DMS 273 (cell line): ENCODE data around the gene PLA2G6.
"Not testable (repeated sequence)": the region's sequence is repeated elsewhere in the genome, so short reads cannot be mapped to it uniquely, and the experiment has no call there.

ENCODE experiments used
- DNase-seq: peaks from one replicate; lab custom pipeline; 2025; ENCODE audit not compliant: unreplicated experiment; lab: John Stamatoyannopoulos, UW

PLA2G6 gene

GRCh38 chr22:38135133-38135706 lies 46.4 kb downstream of the PLA2G6 start:
- DNase-seq = no peak

GRCh38 chr22:38133331-38133730 lies 48.3 kb downstream of the PLA2G6 start:
- no peak for DNase-seq

DNA sequence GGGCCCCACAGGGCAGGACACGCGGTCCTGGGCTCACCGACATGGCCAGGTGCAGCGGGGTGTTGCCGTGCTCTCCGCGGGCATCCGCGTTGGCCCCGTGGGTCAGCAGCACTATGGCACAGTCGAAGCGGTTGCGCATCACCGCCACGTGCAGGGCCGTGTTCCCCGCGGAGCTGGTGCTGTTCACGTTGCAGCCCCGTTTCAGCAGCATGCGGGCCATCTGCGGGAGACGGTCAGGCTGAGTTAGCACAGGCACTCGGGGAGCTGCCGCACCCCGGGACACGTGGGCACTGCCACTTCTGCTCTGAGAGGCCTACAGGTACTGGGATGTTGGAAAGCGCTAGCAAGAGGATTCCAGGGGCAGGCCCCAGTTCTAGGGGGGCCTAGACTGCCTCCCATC lies 48.8 kb downstream of the PLA2G6 start:
- DNase-seq = no peak

- DNase-seq = no peak
Observed at GRCh38 chr22:38132136-38132535, 49.5 kb downstream of the PLA2G6 start.

GRCh38 chr22:38131399-38131798 lies 50.2 kb downstream of the PLA2G6 start:
- no peak for DNase-seq

DNA sequence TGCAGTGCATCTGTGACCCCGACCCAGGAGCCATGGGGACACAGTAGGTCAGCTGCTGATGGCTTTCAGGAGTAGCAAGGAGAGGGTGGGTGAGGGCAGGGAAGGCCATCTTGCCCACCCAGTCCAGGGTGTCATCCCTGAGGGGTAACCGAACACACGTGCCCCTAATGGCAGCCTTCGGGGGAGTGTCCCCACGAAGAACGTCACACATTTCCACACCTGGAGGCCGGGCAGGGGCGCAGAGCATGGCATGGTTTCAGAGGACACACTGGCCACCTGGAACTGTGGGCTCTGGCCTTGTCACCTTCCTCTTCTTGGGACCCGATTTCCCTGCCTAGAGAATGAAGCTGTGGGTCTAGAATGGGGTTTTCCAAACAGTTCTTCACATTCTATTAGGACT lies 51.8 kb downstream of the PLA2G6 start:
- no peak for DNase-seq

DNA sequence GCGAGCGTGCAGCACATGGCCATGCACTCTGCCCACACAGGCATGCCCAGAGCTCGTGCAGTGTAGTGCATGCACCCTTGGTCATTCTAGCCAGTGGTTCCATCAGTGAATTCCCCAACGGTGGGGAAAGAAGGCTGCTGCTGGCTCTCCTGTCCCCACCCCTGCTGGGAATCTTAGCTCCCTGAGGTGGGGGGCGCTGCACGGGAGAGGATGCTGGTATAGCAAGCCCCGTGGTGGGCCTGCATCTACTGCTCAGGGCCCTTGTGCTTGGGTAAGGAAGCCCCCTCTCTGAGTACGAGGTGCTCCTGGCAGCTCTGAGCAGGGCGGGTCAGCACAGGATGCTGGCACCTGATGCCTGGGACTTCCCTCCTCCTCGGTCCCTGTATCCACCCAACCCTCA lies 52.6 kb downstream of the PLA2G6 start:
- DNase-seq = no peak

DNA sequence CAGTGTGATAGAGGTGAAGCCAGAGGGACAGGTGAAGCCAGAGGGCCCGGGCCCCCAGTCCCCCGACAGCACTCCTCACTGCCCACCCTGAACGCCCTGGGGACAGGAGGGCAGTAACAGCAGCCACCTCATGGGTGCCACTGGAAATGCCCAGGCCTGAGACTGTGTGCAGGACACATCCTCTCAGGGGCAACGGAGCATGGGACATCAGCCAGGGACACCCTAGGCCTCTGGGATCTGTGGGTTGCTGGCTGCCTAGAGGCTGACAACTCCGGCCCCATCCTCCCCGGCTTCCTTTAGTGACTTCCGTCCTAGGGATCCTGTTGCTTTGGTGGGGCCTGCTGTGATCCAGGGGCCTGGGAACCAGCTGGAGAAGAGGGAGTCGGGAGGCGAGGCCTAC lies 53.8 kb downstream of the PLA2G6 start:
- DNase-seq = no peak

- no peak for DNase-seq
Observed at GRCh38 chr22:38126928-38127668, 54.5 kb downstream of the PLA2G6 start.

DNA sequence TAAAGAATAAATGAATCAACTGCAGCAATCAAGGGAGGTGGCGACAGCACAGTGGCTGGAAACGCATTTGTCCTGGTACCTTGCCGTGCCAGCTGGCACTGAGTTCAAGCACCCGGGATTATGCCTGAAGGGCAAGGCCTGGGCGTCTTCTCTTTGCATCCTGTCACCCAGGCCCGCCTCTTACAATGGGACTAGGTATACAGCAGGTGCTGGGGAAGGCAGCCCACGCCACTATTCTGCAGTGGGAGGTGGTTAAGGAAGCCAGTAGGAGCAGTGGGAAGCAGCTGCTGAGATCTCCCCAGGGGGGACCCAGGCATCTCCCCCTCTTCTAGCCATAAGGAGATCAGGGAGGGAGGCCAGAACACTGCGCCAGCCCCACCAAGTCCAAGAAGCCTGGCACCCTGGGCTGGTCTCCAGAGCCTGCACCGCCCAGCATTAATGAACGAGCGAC lies 55.9 kb downstream of the PLA2G6 start:
- no peak for DNase-seq

DNA sequence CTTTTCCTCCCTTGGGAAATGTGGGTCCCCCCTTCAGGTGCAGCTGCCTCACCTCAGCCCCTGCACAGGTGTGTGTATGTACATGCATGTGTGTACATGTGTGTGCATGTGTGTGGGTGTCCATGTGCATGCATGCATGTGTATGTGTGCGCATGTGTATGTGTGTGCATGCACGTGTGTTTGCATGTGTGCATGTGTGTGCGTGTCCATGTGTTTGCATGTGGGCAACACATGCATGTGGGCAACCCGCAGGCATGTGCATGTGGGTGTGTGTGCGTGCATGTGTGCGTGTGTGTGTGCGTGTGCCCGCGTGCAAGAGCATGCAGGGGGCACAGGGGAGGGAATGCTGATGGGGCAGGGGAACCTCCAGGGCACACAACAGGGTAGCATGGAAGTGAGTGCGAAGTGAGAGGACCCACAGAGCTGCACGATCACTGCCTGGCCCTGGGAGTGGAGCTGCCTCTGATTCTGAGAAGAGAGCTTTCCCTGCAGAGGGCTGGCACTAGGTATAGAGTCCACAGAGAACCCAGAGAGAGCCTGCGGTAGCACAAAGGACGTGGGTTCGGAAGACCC lies 56.5 kb downstream of the PLA2G6 start:
- DNase-seq = no peak

GRCh38 chr22:38124236-38124974 lies 57.2 kb downstream of the PLA2G6 start:
- no peak for DNase-seq

- no peak for DNase-seq
Observed at GRCh38 chr22:38122616-38123015, 59.0 kb downstream of the PLA2G6 start.

DNA sequence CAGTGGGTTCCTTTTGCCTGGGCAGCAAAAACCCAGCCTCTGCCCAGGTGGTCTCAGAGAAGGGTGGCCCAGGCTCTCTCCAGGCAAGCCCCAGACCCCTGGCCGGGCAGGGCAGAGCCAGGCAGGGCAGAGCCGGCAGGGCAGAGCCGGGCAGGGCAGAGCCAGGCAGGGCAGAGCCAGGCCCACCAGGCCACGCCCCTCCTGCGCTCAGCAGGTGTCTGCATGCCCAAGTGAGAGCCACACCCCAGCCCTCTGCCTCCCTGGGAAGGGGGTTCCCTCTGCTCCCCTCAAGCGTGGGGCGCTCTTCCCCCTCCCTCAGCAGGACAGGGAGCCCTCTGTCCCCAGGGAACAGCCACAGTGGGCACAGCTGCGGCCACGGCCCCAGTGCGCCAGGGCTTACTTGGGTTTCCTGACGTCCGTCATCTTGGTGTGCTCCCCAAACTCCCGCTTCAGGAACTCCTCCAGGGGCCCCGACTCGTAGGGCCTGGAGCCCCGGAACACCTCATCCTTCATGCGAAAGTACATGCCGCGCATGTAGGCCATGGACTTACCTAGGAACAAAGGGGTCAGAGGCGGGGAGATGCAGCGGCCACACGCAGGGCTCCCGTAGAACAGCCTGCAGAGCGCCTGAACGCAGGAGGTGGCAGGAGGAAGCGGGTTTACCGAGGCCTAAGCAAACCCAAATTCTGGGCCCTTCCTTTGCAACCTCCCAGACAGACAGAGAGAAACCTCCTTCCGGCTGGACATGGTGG lies 61.1 kb downstream of the PLA2G6 start:
- no peak for DNase-seq

DNA sequence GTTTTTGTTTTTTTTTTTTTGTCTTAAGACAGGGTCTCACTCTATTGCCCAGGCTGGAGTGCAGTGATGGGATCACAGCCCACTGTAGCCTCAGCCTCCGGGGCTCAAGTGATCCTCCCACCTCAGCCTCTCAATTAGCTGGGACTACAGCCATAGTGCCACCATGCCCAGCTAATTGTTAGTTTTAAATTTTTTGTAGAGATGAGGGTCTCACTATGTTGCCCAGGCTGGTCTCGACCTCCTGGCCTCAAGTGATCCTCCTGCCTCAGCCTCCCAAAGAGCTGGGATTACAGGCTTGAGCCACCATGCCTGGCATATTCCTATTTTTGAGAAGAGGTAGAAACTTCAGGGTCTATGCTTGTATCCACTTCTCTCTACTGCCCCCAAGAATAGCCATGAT lies 62.9 kb downstream of the PLA2G6 start:
- not testable (repeated sequence) for DNase-seq

- DNase-seq = no peak
Observed at GRCh38 chr22:38118182-38118581, 63.4 kb downstream of the PLA2G6 start.

- not testable (repeated sequence) for DNase-seq
Observed at GRCh38 chr22:38117556-38117955, 64.1 kb downstream of the PLA2G6 start.

DNA sequence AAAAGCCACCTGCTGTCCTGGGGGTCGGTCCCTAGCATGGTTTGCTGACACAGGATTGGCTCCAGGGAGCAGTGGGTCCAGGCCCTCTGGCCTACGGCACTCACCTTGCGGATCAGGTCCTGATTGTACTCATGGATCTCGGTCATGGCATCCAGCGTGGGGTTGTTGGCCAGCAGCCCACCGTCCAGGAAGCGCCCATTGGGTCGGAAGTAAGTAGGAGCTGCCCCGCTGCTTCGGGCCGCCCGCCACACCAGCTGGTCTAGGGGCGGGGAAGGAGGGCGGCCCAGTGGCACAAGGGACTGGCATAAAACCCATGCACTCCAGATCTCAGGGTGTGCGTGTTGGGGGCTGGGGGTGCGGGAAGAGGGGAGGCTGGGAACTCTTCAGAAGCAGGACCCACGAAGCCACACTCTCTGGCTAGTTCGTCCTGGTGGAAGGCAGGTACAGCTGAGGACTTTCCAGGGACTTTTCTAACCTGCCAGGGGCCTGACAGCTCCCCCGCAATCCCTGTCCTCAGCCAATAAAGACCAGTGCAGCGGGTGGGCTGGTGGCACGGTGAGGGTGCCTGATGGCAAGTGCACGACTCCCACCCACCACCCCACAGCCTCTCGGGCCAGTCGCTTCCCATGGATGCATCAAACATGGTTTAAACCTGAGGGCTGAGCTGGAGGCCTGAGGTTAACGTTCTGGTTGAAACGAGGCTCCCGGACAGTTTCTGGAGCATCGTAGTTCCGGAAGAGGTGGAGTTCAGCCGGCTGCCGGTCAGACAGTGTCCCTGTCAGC lies 66.0 kb downstream of the PLA2G6 start:
- DNase-seq = no peak

- peak; percentile 89 for DNase-seq
Observed at GRCh38 chr22:38114484-38115398, 66.9 kb downstream of the PLA2G6 start.
